ENCODE results near the gene C17orf75.

DNA sequence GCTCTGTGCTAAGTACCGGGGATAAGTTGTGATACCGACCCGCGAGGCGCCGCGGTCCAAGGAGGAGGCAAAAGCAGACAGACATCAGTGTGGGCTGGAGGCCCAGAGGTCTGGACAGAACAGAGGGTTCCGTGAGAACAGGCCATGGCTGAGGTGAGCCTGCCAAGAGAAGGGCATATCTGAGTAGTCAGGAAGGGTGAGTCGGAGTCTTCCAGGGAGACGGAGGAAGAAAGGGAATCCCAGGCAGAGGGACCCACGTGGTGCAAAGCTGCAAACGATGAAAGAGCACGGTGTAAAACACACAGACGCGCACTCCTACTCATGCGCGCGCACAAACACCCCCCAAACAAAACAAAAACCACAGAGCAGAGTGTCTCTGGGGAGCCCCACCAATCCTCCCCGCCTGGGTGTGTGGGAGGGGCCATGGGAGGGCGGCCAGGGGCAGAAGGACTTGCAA lies 58.2 kb downstream of the C17orf75 start:
- TF ChIP-seq EZH2phosphoT487 (IDR thresholded peaks at IDR 0.05; ENCODE audit: insufficient read depth, low read depth) (no peak), EZH2 (IDR thresholded peaks at IDR 0.05; ENCODE audit: insufficient read depth, poor library complexity, severe bottlenecking) (no peak)
